Karpas-422 (cell line): ENCODE data around the gene DPYSL5. TPM values are rescaled to one million over a fixed set of nuclear protein-coding genes. Genes with fewer than 3 reads are reported as not detected.

Source experiments
- DNase-seq: peaks from one replicate; pipeline ENCODE4 v3.0.0-alpha.2; 2015
- H2AFZ ChIP-seq: fragments of 200-600 bp; sonication (generic); 2 replicates; pipeline ENCODE4 v1.6.1; 2014; ENCODE audit warnings: antibody characterized with exemption, low read length, mixed read lengths
- H3K27ac ChIP-seq: fragments of 200-600 bp; sonication (generic); 2 replicates; pipeline ENCODE4 v1.5.1; 2014; ENCODE audit warnings: mild to moderate bottlenecking, low read length, moderate library complexity
- H3K27me3 ChIP-seq: fragments of 200-600 bp; sonication (generic); 2 replicates; pipeline ENCODE4 v1.6.1; 2014; ENCODE audit warnings: low read length, mixed read lengths
- H3K36me3 ChIP-seq: fragments of 200-600 bp; sonication (generic); 2 replicates; pipeline ENCODE4 v1.6.1; 2014; ENCODE audit warnings: low read length, mixed read lengths; ENCODE audit not compliant: insufficient read depth
- H3K4me1 ChIP-seq: fragments of 200-600 bp; sonication (generic); 2 replicates; pipeline ENCODE4 v1.6.1; 2014; ENCODE audit warnings: mild to moderate bottlenecking, low read length, mixed read lengths
- H3K4me2 ChIP-seq: fragments of 200-600 bp; sonication (generic); 2 replicates; pipeline ENCODE4 v1.6.1; 2014; ENCODE audit warnings: low read length, low read depth, mild to moderate bottlenecking; ENCODE audit not compliant: poor library complexity, severe bottlenecking
- H3K4me3 ChIP-seq: fragments of 200-600 bp; sonication (generic); 2 replicates; pipeline ENCODE4 v1.5.1; 2014; ENCODE audit warnings: mild to moderate bottlenecking, antibody characterized with exemption, low read length, mixed read lengths
- H3K79me2 ChIP-seq: fragments of 200-600 bp; sonication (generic); 2 replicates; pipeline ENCODE4 v1.6.1; 2014; ENCODE audit warnings: mild to moderate bottlenecking, low read length, mixed read lengths
- H3K9ac ChIP-seq: fragments of 200-600 bp; sonication (generic); 2 replicates; pipeline ENCODE4 v1.6.0; 2014; ENCODE audit warnings: low read length
- H3K9me2 ChIP-seq: fragments of 200-600 bp; sonication (generic), shearing (Covaris generic); replicated peaks from 2 replicates; pipeline ENCODE4 v1.6.0; 2014; ENCODE audit warnings: mild to moderate bottlenecking, low read length, moderate library complexity; ENCODE audit not compliant: insufficient read depth
- H3K9me3 ChIP-seq: fragments of 300-700, 200-600 bp; sonication (generic); 2 replicates; pipeline ENCODE4 v1.6.1; 2014; ENCODE audit warnings: low read length, mixed read lengths
- H4K20me1 ChIP-seq: fragments of 200-600 bp; sonication (generic); 2 replicates; pipeline ENCODE4 v1.6.1; 2014; ENCODE audit warnings: mild to moderate bottlenecking, antibody characterized with exemption, low read length, low read depth; ENCODE audit not compliant: insufficient read depth
- total RNA-seq: library from RNA; depleted of rRNA; stranded (reverse); fragments of >200 nt; shearing (Covaris generic); gene quantifications from 2 replicates; pipeline ENCODE4 v1.2.3, GENCODE V29; 2014; ENCODE audit warnings: low replicate concordance

The DPYSL5 gene
- total RNA-seq, 1 experiment from 2014 or later, result not detected

- peaks cover 33% of the 10 kb centered on the region for H3K4me1 ChIP-seq
- no peak overlapping the region for H3K27ac ChIP-seq
- no peaks in the 10 kb centered on the region for H3K9me2 ChIP-seq
- H4K20me1 ChIP-seq, result no peaks in the 10 kb centered on the region
- no peaks in the 10 kb centered on the region for H3K79me2 ChIP-seq
- no peak overlapping the region for H3K4me3 ChIP-seq
- peaks cover 4% of the 10 kb centered on the region; the same call in 1 of the 2 replicates for H3K36me3 ChIP-seq
- DNase-seq, result no peak
- no peak overlapping the region for H3K4me2 ChIP-seq
- peaks cover 5% of the 10 kb centered on the region for H3K9me3 ChIP-seq
- no peaks in the 10 kb centered on the region; the same call in 1 of the 2 replicates for H3K27me3 ChIP-seq
- H3K9ac ChIP-seq, result no peak overlapping the region
- no peak overlapping the region for H2AFZ ChIP-seq
Observed at GRCh38 chr2:26897807-26898479, 50.0 kb downstream of the DPYSL5 start.

GRCh38 chr2:26898480-26899078, 50.6 kb downstream of the DPYSL5 start:
- H3K4me2 ChIP-seq, result no peak overlapping the region
- no peak overlapping the region for H2AFZ ChIP-seq
- H3K9ac ChIP-seq, result no peak overlapping the region
- H3K4me3 ChIP-seq, result no peak overlapping the region
- H4K20me1 ChIP-seq, result no peaks in the 10 kb centered on the region
- no peaks in the 10 kb centered on the region for H3K9me2 ChIP-seq
- no peak overlapping the region for H3K27ac ChIP-seq
- DNase-seq, result no peak
- peaks cover 4% of the 10 kb centered on the region; the same call in 1 of the 2 replicates for H3K36me3 ChIP-seq
- no peaks in the 10 kb centered on the region; the same call in 1 of the 2 replicates for H3K27me3 ChIP-seq
- peaks cover 5% of the 10 kb centered on the region for H3K9me3 ChIP-seq
- no peaks in the 10 kb centered on the region for H3K79me2 ChIP-seq
- H3K4me1 ChIP-seq, result peaks cover 39% of the 10 kb centered on the region

GRCh38 chr2:26899500-26900164, 51.7 kb downstream of the DPYSL5 start:
- H3K9me2 ChIP-seq, result no peaks in the 10 kb centered on the region
- peaks cover 5% of the 10 kb centered on the region for H3K9me3 ChIP-seq
- no peak overlapping the region for H3K4me3 ChIP-seq
- no peak for DNase-seq
- H4K20me1 ChIP-seq, result no peaks in the 10 kb centered on the region
- H3K27ac ChIP-seq, result no peak overlapping the region
- H3K4me2 ChIP-seq, result no peak overlapping the region
- H3K27me3 ChIP-seq, result no peaks in the 10 kb centered on the region; the same call in 1 of the 2 replicates
- H3K79me2 ChIP-seq, result no peaks in the 10 kb centered on the region
- no peak overlapping the region for H2AFZ ChIP-seq
- H3K4me1 ChIP-seq, result peaks cover 49% of the 10 kb centered on the region
- H3K9ac ChIP-seq, result no peak overlapping the region
- peaks cover 4% of the 10 kb centered on the region; the same call in 1 of the 2 replicates for H3K36me3 ChIP-seq

- Histone ChIP-seq H3K79me2 (no peaks in the 10 kb centered on the region), H3K9me2 (no peaks in the 10 kb centered on the region), H3K9me3 (peaks cover 5% of the 10 kb centered on the region), H3K36me3 (peaks cover 4% of the 10 kb centered on the region; the same call in 1 of the 2 replicates), H2AFZ (no peak overlapping the region; the same call in 1 of the 2 replicates), H3K4me2 (peak overlapping the region; percentile 48), H3K9ac (peak overlapping the region; percentile 51), H3K4me3 (peak overlapping the region; percentile 48; the same call in 1 of the 2 replicates), H4K20me1 (no peaks in the 10 kb centered on the region), H3K27ac (peak overlapping the region; percentile 97), H3K4me1 (peaks cover 61% of the 10 kb centered on the region), H3K27me3 (no peaks in the 10 kb centered on the region)
- peak; percentile 87 for DNase-seq
Observed at GRCh38 chr2:26900831-26901321, 52.9 kb downstream of the DPYSL5 start.

GRCh38 chr2:26901326-26902183, 53.6 kb downstream of the DPYSL5 start:
- H3K36me3 ChIP-seq, result peaks cover 4% of the 10 kb centered on the region; the same call in 1 of the 2 replicates
- no peaks in the 10 kb centered on the region for H4K20me1 ChIP-seq
- H3K4me3 ChIP-seq, result peak overlapping the region; percentile 48; the same call in 1 of the 2 replicates
- H3K9ac ChIP-seq, result peak overlapping the region; percentile 51
- no peaks in the 10 kb centered on the region for H3K9me2 ChIP-seq
- H3K4me1 ChIP-seq, result peaks cover 68% of the 10 kb centered on the region
- H3K27me3 ChIP-seq, result no peaks in the 10 kb centered on the region
- peak overlapping the region; percentile 97 for H3K27ac ChIP-seq
- peak overlapping the region; percentile 48 for H3K4me2 ChIP-seq
- DNase-seq, result no peak
- H3K9me3 ChIP-seq, result peaks cover 5% of the 10 kb centered on the region
- peak overlapping the region; percentile 54 for H2AFZ ChIP-seq
- no peaks in the 10 kb centered on the region for H3K79me2 ChIP-seq

- Histone ChIP-seq H3K4me3 (peak overlapping the region; percentile 53; the same call in 1 of the 2 replicates), H3K27me3 (no peaks in the 10 kb centered on the region), H3K4me1 (peaks cover 84% of the 10 kb centered on the region), H2AFZ (no peak overlapping the region), H3K9ac (peak overlapping the region; percentile 63), H4K20me1 (no peaks in the 10 kb centered on the region), H3K4me2 (peak overlapping the region; percentile 69), H3K9me3 (no peaks in the 10 kb centered on the region), H3K36me3 (no peaks in the 10 kb centered on the region), H3K27ac (peak overlapping the region; percentile 97), H3K9me2 (no peaks in the 10 kb centered on the region), H3K79me2 (no peaks in the 10 kb centered on the region)
- no peak for DNase-seq
Observed at GRCh38 chr2:26903676-26904075, 55.7 kb downstream of the DPYSL5 start.

- Histone ChIP-seq H3K9me3 (0 out of 2 replicates have a peak, but pooled peaks cover under 1% of the 10 kb centered on the region), H3K36me3 (no peaks in the 10 kb centered on the region), H4K20me1 (no peaks in the 10 kb centered on the region), H3K79me2 (no peaks in the 10 kb centered on the region), H3K27me3 (no peaks in the 10 kb centered on the region), H3K27ac (peak overlapping the region; percentile 97), H3K4me1 (peaks cover 94% of the 10 kb centered on the region), H3K4me2 (peak overlapping the region; percentile 69), H3K9ac (peak overlapping the region; percentile 71), H3K4me3 (peak overlapping the region; percentile 53), H3K9me2 (no peaks in the 10 kb centered on the region), H2AFZ (no peak overlapping the region)
- peak; percentile 94 for DNase-seq
Observed at GRCh38 chr2:26904839-26905238, 56.9 kb downstream of the DPYSL5 start.
